Measurements from ENCODE around the gene DEUP1.

The DEUP1 gene

DNA sequence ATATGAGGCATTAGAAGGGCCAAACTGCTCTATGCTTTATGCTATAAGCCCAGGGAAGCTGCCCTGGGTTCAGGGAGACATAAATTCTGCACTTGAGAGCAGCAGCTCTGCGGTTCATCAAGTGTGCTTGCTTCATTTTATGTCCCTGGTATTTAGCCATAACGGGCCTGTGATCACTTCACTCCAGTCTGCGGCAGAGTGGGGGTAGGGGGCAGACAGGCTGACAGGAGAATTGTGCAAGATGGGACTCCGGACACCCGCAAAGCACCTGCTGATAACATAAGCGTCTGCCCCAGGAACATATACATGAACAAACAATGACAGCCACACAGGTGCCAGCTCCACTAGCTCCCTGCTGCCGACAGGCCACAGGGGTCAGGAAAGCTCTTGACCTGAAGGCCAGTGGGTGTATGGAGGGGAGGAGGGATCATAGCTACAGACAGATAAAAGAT is 156.5 kb downstream of the DEUP1 start:
- Histone ChIP-seq H3K4me3 (replicated peaks; ENCODE audit: low read depth, low read length) (no peak overlapping the region), H3K27me3 (replicated peaks; ENCODE audit: control insufficient read depth, insufficient read depth, low read length) (no peaks in the 10 kb centered on the region), H3K36me3 (ENCODE audit: control insufficient read depth, insufficient read depth, low read length) (peaks cover 1% of the 10 kb centered on the region; the same call in 1 of the 2 replicates)
- DNase-seq (ENCODE audit: extremely low read depth, insufficient read length) = no peak
- TF ChIP-seq, protein P1, sequence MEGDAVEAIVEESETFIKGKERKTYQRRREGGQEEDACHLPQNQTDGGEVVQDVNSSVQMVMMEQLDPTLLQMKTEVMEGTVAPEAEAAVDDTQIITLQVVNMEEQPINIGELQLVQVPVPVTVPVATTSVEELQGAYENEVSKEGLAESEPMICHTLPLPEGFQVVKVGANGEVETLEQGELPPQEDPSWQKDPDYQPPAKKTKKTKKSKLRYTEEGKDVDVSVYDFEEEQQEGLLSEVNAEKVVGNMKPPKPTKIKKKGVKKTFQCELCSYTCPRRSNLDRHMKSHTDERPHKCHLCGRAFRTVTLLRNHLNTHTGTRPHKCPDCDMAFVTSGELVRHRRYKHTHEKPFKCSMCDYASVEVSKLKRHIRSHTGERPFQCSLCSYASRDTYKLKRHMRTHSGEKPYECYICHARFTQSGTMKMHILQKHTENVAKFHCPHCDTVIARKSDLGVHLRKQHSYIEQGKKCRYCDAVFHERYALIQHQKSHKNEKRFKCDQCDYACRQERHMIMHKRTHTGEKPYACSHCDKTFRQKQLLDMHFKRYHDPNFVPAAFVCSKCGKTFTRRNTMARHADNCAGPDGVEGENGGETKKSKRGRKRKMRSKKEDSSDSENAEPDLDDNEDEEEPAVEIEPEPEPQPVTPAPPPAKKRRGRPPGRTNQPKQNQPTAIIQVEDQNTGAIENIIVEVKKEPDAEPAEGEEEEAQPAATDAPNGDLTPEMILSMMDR (IDR thresholded peaks at IDR 0.05; ENCODE audit: insufficient read depth, low read length, poor library complexity, severe bottlenecking) = no peak
